PC-3 (cell line): Measurements from ENCODE around the gene SPRR5.

ENCODE experiments used
- EZH2 ChIP-seq: fragments of 300-600 bp; sonication (generic); IDR thresholded peaks from one replicate; pipeline ENCODE4 v1.6.1; 2017; ENCODE audit warnings: antibody characterized with exemption, mild to moderate bottlenecking, low read length; ENCODE audit not compliant: unreplicated experiment
- EZH2phosphoT487 ChIP-seq: fragments of 300-600 bp; sonication (generic); IDR thresholded peaks from 2 replicates; pipeline ENCODE4 v1.6.1; 2018; ENCODE audit warnings: mild to moderate bottlenecking, antibody characterized with exemption, low read length, borderline replicate concordance
- TF ChIP-seq, protein P1 (sequence below): fragments of 300-600 bp; sonication (generic); conservative IDR thresholded peaks from 2 replicates; pipeline ENCODE4 v1.5.1; 2017; ENCODE audit warnings: antibody characterized with exemption, low read depth, mild to moderate bottlenecking, low read length

- TF ChIP-seq, protein P1, sequence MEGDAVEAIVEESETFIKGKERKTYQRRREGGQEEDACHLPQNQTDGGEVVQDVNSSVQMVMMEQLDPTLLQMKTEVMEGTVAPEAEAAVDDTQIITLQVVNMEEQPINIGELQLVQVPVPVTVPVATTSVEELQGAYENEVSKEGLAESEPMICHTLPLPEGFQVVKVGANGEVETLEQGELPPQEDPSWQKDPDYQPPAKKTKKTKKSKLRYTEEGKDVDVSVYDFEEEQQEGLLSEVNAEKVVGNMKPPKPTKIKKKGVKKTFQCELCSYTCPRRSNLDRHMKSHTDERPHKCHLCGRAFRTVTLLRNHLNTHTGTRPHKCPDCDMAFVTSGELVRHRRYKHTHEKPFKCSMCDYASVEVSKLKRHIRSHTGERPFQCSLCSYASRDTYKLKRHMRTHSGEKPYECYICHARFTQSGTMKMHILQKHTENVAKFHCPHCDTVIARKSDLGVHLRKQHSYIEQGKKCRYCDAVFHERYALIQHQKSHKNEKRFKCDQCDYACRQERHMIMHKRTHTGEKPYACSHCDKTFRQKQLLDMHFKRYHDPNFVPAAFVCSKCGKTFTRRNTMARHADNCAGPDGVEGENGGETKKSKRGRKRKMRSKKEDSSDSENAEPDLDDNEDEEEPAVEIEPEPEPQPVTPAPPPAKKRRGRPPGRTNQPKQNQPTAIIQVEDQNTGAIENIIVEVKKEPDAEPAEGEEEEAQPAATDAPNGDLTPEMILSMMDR, result no peak
- TF ChIP-seq EZH2, result no peak
- no peak for TF ChIP-seq EZH2phosphoT487
These were observed 18.3 kb upstream of the SPRR5 start for GRCh38 chr1:152928671-152929070.
